Transverse colon (tissue), 4 donors: Measurements from ENCODE around the gene HOXA10. TPM values are rescaled to one million over a fixed set of nuclear protein-coding genes. Genes with fewer than 3 reads are reported as not detected.

Source experiments
- DNase-seq: peaks from one replicate; pipeline ENCODE4 v3.0.0-alpha.2; 2019
- H3K27ac ChIP-seq, 4 donors: fragments of 200-600 bp; sonication (generic); 2 replicates each; pipeline ENCODE4 v1.5.1; 2016 to 2018; ENCODE audit warnings: inconsistent platforms in 4 of 4
- H3K27me3 ChIP-seq: fragments of 200-600 bp; sonication (generic); 2 replicates; pipeline ENCODE4 v1.5.1; 2017; ENCODE audit warnings: inconsistent platforms
- H3K36me3 ChIP-seq, 4 donors: fragments of 200-600 bp; sonication (generic); 2 replicates each; pipeline ENCODE4 v1.5.1; 2017 to 2019; ENCODE audit warnings: inconsistent platforms in 4 of 4
- H3K4me1 ChIP-seq, 4 donors: fragments of 200-600 bp; sonication (generic); 2 replicates each; pipeline ENCODE4 v1.5.1; 2017 to 2020; ENCODE audit warnings: inconsistent platforms in 4 of 4
- H3K4me3 ChIP-seq, 4 donors: fragments of 200-600 bp; sonication (generic); 1 replicate in 1 of 4; 2 replicates in 3 of 4; pipeline versions ENCODE4 v1.5.1 to v1.6.1; 2017 to 2019; ENCODE audit warnings: inconsistent platforms in 4 of 4
- H3K9me3 ChIP-seq, 2 donors: fragments of 200-600 bp; sonication (generic); 2 replicates each; pipeline ENCODE4 v1.5.1; 2017 to 2019; ENCODE audit warnings: inconsistent platforms in 2 of 2
- EP300 ChIP-seq: sonication (generic); formaldehyde crosslinking; IDR thresholded peaks from one replicate; pipeline ENCODE4 v1.6.1; 2017; ENCODE audit warnings: antibody characterized with exemption, low read depth
- POLR2A ChIP-seq: fragments of 450-650 bp; IDR thresholded peaks from one replicate; pipeline ENCODE4 v1.6.1; 2016; ENCODE audit warnings: antibody characterized with exemption, mild to moderate bottlenecking, moderate library complexity
- POLR2AphosphoS5 ChIP-seq, 3 donors: sonication (generic); formaldehyde crosslinking; IDR thresholded peaks; one replicate each; pipeline ENCODE4 v1.6.1; 2016; ENCODE audit warnings: antibody characterized with exemption in 3 of 3
- WGBS, 2 donors: methylation state at CpG; one replicate each; pipeline ENCODE4 v1.1.5; 2018; ENCODE audit warnings: low coverage in 1 of 2; 5-methylcytosine and 5-hydroxymethylcytosine counted together
- in situ Hi-C, 4 donors: fragments of 200-750 bp; cut with MboI; loops; one replicate each; pipeline versions ENCODE4 v1.15.0 to v1.15.1; 2017; ENCODE audit warnings: low sequenced_read_pairs in 3 of 4, low pct_ligation_motif_present in 1 of 4, low pct_unique_long_range_greater_than_20kb in 1 of 4
- intact Hi-C: fragments of 100-400 bp; cut with DNase I; formaldehyde crosslinking; loops from one replicate; pipeline ENCODE4 v1.15.1; 2023; ENCODE audit warnings: low total_unique reads
- total RNA-seq, 4 donors: library from RNA; depleted of rRNA; stranded (reverse); fragments of >200 nt; gene quantifications; one replicate each; pipeline ENCODE4 v1.1.0, GENCODE V29; 2016
- TF ChIP-seq, protein P1 (sequence below), 5 experiments: fragments of 200-600 bp in 3 of 5; fragments of 450-650 bp in 2 of 5; sonication (generic) in 3 of 5; IDR thresholded peaks; 1 replicate in 2 of 5; 2 replicates in 3 of 5; pipeline ENCODE4 v1.5.1; 2016 to 2017; ENCODE audit warnings: antibody characterized with exemption in 5 of 5, inconsistent platforms in 3 of 5, mild to moderate bottlenecking in 2 of 5, moderate library complexity in 1 of 5

HOXA10 gene
- total RNA-seq, 4 donors from 2014 or later: 19.8 to 68.9 (median 36.4) TPM

DNA sequence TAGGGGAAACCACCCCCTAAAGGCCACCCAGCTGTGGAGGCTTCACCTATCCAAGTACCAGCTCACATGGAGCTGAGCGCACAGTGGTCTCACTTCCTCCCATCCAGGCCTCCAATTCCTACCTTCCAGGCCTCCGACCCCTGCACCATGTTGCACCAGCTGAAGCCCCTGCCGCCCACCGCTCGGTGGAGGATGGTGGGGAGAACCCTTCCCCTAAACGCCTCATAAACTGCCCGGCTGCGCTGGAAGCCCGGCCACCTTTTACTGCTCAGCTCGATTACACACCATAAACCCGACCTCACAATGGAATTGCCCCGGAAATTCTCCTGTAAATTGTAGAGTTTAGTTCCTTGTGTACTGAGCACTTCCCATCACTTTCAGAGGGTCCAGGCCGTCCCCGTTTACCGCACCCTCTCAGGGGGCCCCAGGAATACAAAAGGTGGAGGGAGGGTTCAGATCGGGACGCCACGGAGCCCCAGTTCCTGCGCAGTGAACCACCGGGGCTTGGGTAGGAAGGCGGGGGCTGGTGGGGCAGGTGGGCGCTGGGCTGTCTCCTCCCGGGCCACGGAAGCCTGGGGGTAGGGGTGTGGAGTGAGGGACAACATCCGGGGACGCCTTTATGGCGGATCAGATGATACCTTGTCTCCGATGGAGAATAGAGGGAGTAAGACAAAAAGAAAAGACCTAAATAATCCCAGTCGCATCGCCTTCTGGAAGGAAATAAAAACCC, 16.3 kb downstream of the HOXA10 start:
- peak overlapping the region; percentile 95 to 99 (median 98) for H3K27ac ChIP-seq
- H3K9me3 ChIP-seq: no peaks in the 10 kb centered on the region
- TF ChIP-seq POLR2A (peak; percentile 73), EP300 (no peak), POLR2AphosphoS5 (IDR thresholded peaks at IDR 0.05) (peak; percentile 40 to 75 (median 68))
- TF ChIP-seq, protein P1, sequence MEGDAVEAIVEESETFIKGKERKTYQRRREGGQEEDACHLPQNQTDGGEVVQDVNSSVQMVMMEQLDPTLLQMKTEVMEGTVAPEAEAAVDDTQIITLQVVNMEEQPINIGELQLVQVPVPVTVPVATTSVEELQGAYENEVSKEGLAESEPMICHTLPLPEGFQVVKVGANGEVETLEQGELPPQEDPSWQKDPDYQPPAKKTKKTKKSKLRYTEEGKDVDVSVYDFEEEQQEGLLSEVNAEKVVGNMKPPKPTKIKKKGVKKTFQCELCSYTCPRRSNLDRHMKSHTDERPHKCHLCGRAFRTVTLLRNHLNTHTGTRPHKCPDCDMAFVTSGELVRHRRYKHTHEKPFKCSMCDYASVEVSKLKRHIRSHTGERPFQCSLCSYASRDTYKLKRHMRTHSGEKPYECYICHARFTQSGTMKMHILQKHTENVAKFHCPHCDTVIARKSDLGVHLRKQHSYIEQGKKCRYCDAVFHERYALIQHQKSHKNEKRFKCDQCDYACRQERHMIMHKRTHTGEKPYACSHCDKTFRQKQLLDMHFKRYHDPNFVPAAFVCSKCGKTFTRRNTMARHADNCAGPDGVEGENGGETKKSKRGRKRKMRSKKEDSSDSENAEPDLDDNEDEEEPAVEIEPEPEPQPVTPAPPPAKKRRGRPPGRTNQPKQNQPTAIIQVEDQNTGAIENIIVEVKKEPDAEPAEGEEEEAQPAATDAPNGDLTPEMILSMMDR (IDR thresholded peaks at IDR 0.05): no peak
- DNase-seq: peak; percentile 65
- H3K36me3 ChIP-seq: no peaks in the 10 kb centered on the region
- H3K27me3 ChIP-seq: peaks cover 45% of the 10 kb centered on the region
- peak overlapping the region in 3 of 4 donors; percentile 52 to 60 (median 58) for H3K4me3 ChIP-seq
- in situ Hi-C loops: loop anchor here in 3 of 4 donors (5.0 to 25.0 kb wide), 5 partner anchors 786 to 1296 kb away; no protein-coding TSS in a partner anchor
- peaks cover 24 to 65% (median 44%) of the 10 kb centered on the region in 4 donors for H3K4me1 ChIP-seq
- WGBS, 2 donors: 29 to 56% methylated on average over 15 to 30 of the region's 30 CpGs
- intact Hi-C loops: no loop called here

DNA sequence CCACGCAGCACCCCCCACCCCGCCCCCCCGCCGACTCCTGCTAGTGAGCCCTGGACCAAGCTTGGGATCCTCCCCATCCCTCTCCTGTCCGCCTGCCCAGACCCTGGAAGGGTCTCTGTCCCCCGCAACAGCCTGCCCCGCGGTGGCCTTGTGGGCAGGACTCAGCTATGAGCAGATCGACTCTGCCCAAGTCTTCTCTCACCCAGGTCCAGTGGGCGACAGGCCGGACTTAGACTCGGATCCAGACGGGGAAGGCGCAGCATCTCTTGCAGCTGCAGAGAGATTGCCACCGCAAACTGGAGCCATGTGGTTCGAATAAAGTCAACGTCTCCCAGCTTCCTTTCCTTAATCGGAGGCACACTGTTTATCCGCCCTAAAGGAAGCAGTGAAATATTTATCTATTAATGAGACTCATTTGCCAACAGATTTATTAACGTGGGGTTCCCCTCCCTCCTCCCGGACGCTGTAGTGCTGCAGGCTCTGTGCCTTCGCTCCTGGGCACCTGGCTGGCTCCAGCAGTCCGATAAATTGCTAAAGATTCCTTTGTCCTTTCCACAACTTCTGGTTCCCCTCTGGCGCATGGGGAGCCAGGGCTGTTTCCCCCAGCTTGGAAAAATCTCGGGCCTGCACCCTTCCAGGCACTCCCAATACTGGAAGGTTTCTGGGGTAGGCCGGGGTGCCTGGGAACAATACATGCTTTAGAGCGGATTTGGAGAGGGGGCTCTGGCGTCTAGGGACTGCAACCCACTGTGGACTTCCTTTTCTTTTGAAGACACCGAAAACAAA, 17.0 kb downstream of the HOXA10 start:
- 18% methylated on average over 22 of the region's 30 CpGs; no CpG with 5 or more reads in 1 of the 2 donors for WGBS, 2 donors
- no peak for TF ChIP-seq POLR2A
- no peak for TF ChIP-seq EP300
- TF ChIP-seq POLR2AphosphoS5 (IDR thresholded peaks at IDR 0.05): no peak
- TF ChIP-seq, protein P1 (IDR thresholded peaks at IDR 0.05): no peak
- H3K27me3 ChIP-seq: peaks cover 51% of the 10 kb centered on the region

DNA sequence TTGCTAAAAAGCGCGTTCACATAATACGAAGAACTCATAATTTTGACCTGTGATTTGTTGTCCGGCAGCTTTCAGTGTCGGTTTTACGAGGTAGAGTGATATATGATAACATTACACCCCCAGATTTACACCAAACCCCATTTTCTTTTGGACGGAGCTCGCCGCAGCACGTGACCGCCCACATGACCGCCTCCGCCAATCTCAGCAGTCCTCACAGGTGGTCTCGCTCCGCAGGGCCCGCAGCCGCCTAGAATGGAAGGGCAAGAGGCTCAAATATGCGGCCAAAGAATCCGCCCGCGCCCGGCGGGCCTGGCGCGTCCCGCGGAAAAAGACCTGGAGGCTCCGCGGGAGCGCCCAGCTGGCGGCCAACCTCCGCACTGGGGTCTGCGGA, 17.6 kb downstream of the HOXA10 start, which contains the start of gene HOXA7:
Gene HOXA7, minus strand, starts transcription at position 168 of the 391 bp plus-strand sequence. Its CDS starts 130 bp downstream, at position 38.
- in situ Hi-C loops (loop anchor here in 3 of 4 donors (5.0 to 25.0 kb wide), 5 partner anchors 784 to 1294 kb away; no protein-coding TSS in a partner anchor), intact Hi-C loops (no loop called here)
- peak within 1 kb of the TSS; percentile 95 to 99 (median 98) for H3K27ac ChIP-seq
- peaks cover 24 to 57% (median 40%) of the 10 kb centered on the region in 4 donors for H3K4me1 ChIP-seq
- H3K4me3 ChIP-seq: peak within 1 kb of the TSS; percentile 52 to 64 (median 59)
- H3K36me3 ChIP-seq: no peaks in the 10 kb centered on the region
- WGBS, 2 donors: 0 to 3% methylated on average over 10 to 29 of the region's 33 CpGs
- TF ChIP-seq EP300 (no peak), POLR2AphosphoS5 (IDR thresholded peaks at IDR 0.05) (peak in 2 of 3 donors; percentile 36 to 61), POLR2A (no peak)
- TF ChIP-seq, protein P1 (IDR thresholded peaks at IDR 0.05): peak in 1 of 5 experiments; percentile 3
- no peaks in the 10 kb centered on the region for H3K9me3 ChIP-seq
- peak; percentile 75 for DNase-seq
- H3K27me3 ChIP-seq: peaks cover 53% of the 10 kb centered on the region

More for the DNA sequence above, 17.0 kb downstream of the HOXA10 start:
- peaks cover 24 to 63% (median 44%) of the 10 kb centered on the region in 4 donors for H3K4me1 ChIP-seq
- H3K36me3 ChIP-seq: no peaks in the 10 kb centered on the region
- in situ Hi-C loops (loop anchor here in 3 of 4 donors (5.0 to 25.0 kb wide), 5 partner anchors 785 to 1295 kb away; no protein-coding TSS in a partner anchor), intact Hi-C loops (no loop called here)
- peak; percentile 22 for DNase-seq
- peak overlapping the region; percentile 52 to 64 (median 59) for H3K4me3 ChIP-seq
- H3K9me3 ChIP-seq: no peaks in the 10 kb centered on the region
- peak overlapping the region; percentile 95 to 99 (median 98) for H3K27ac ChIP-seq
